A549 treated with GW870086 at 1 μM for 4 hours (cell line): ENCODE data around the gene SAA2. TPM values are rescaled to one million over a fixed set of nuclear protein-coding genes. Genes with fewer than 3 reads are reported as not detected.

Experiments
- total RNA-seq: library from RNA; stranded (reverse); fragments of 200-300 nt; extraction: Qiagen RNA extraction; gene quantifications from 5 replicates; pipeline ENCODE4 v1.2.3, GENCODE V29; 2022; ENCODE audit warnings: low read depth

SAA2 gene
- 0.24 to 0.43 TPM in 2 of 5 replicates, not detected in the others for total RNA-seq

GRCh38 chr11:18248561-18248960, at the start of gene SAA2:
TSS of gene SAA2 (minus strand) at chr11:18248668. CDS start at chr11:18248011, 657 bp downstream.

GRCh38 chr11:18265949-18266348, 17.5 kb upstream of the SAA2 start, which contains the start of gene SAA1:
TSS of gene SAA1 (plus strand) at chr11:18266264. CDS start at chr11:18266888, 624 bp downstream.

GRCh38 chr11:18236664-18237356, 11.7 kb downstream of the SAA2 start, which contains the start of gene SAA4:
TSS of gene SAA4 (minus strand) at chr11:18236802. CDS start at chr11:18235926, 876 bp downstream.

Other genes starting within 250 kb of the SAA2 start
- gene SERGEF, start 235.6 kb downstream of the SAA2 start, total RNA-seq = 15.5 to 19.8 TPM (median 17.0 TPM) in 5 replicates
- gene TPH1, start 202.4 kb downstream of the SAA2 start, total RNA-seq = 0.03 to 0.15 TPM (median 0.08 TPM) in 4 of 5 replicates, not detected in the other
- 35.4 to 39.9 TPM (median 37.8 TPM) in 5 replicates for gene SAAL1, start 142.6 kb downstream of the SAA2 start, total RNA-seq
- gene MRGPRX3, start 116.1 kb downstream of the SAA2 start, total RNA-seq = not detected in 5 replicates
- not detected in 5 replicates for gene MRGPRX4, start 75.8 kb downstream of the SAA2 start, total RNA-seq
- gene SAA4, start 11.9 kb downstream of the SAA2 start, total RNA-seq = not detected in 5 replicates
- 0.97 to 2.6 TPM (median 1.6 TPM) in 5 replicates for gene SAA1, start 17.6 kb upstream of the SAA2 start, total RNA-seq
- gene HPS5, start 73.5 kb upstream of the SAA2 start, total RNA-seq = 13.8 to 16.7 TPM (median 15.5 TPM) in 5 replicates
- gene GTF2H1, start 73.9 kb upstream of the SAA2 start, total RNA-seq = 35.3 to 42.6 TPM (median 38.1 TPM) in 5 replicates
- gene LDHA, start 145.9 kb upstream of the SAA2 start, total RNA-seq = 2,911 to 3,783 TPM (median 3,414 TPM) in 5 replicates
- 0.18 to 0.21 TPM in 2 of 5 replicates, not detected in the others for gene LDHC, start 163.7 kb upstream of the SAA2 start, total RNA-seq
- not detected in 5 replicates for gene LDHAL6A, start 207.2 kb upstream of the SAA2 start, total RNA-seq